ENCODE data around the gene MCC.

The MCC gene

DNA sequence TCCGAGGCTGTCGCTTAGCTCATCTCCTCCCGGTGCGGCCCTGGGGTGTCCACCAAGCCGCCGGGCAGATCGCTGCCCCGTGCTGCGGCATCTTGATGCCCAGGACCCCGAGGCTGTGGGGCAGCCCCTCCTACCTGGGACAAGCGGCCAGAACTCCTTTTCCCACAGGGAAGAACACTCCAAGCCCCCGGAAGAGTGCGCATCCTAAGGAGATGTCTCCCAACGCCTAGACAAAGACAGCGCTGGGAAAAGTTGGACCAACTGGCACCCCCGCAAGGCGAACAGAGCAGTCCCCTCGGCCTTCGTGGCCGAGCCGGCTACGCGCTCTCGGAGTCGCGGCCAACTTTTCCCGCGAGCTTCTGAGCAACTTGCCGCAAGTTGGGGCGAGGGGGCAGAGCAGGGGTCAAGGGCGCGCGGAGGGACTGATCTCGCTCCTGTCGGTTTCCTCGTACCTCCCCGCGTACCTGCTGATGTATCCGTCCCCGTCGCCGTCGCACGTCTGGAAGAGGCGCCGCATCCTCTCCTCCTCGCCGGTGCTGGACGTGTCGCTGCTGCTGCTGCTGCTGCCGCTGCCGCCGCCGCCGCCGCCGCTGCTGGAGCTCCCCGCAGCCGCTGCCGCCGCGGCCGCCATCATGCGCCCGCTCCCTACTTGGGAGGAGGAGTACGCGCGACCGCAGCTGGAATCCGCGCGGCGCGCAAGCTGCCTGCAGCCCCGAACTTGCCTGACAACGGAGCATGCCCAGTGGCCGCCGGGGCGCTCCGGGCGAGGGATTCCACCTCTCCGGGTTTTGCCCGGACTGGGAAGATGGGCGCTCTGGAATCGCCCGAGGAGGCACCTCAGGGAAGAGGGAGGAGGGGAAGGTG is at the start of gene MCC:
Gene MCC (minus strand): TSS at position 673 of the 864 bp plus-strand sequence.
- peak; percentile 56 for ATAC-seq (ENCODE audit: low read depth)
- Mint-ChIP-seq H3K36me3 (peaks cover 10% of the 10 kb centered on the region), H3K9me3 (peaks cover 14% of the 10 kb centered on the region), H3K27ac (no peak within 1 kb of the TSS), H3K27me3 (peaks cover 33% of the 10 kb centered on the region), H3K4me3 (peak within 1 kb of the TSS; percentile 76), H3K4me1 (peaks cover 4% of the 10 kb centered on the region)
- DNase-seq (ENCODE audit: low spot score in 2 of 2) = peak in 1 of 2 donors; percentile 21

DNA sequence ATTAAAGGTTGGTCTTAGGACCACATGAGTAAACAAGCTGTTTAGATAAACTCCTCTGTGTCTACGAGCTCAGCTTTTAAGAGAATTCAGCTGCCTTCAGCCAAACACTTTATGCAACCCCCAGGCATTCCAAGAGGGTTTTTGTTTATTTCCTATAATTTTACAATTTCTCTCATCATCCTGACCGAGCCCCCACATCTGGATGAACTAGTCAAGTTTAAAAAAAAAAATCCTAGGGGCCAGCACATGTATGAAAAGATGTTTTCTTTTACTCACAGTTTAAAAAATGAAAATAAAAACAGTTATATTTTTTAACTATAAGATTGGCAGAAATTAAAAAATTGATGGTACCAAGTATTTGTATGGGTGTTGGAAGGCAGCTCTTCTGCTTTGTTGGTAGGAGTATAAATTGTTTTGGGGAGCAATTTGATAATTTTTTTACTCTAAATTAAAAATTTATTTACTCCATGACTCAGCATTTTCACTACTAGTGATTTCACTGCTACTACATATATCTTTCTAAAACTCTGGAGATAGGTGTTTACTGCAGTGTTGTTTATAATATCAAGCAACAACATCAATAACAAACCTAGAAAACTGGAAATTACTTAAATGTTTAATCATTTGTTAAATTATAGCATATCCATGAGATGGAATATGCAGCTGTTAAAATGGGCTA is 43.4 kb upstream of the MCC start:
- Mint-ChIP-seq H3K27ac (no peak overlapping the region), H3K4me1 (peaks cover 2% of the 10 kb centered on the region)

DNA sequence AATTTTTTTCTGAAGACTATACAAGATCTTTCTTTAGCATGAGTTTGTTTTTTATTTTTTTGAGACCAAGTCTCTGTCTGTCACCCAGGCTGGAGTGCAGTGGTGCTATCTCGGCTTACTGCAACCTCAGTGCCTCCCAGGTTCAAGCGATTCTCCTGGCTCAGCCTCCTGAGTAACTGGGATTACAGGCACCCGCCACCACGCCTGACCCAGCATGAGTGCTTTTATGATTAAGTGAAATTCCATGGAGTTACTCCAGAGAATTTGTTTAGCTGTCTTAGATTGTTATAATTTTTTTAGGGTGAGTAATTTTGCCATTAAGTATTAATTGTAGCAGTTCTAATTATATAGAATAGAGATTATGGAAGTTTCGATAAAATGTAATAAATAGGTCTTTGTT is 39.5 kb upstream of the MCC start:
- H3K27me3 Mint-ChIP-seq = no peaks in the 10 kb centered on the region
- ATAC-seq (ENCODE audit: low read depth) (no peak), DNase-seq (ENCODE audit: low spot score in 2 of 2) (no peak)
- H3K36me3 Mint-ChIP-seq = peaks cover 18% of the 10 kb centered on the region
- H3K4me3 Mint-ChIP-seq = no peak overlapping the region
- peaks cover 11% of the 10 kb centered on the region for H3K4me1 Mint-ChIP-seq
- peaks cover 6% of the 10 kb centered on the region for H3K9me3 Mint-ChIP-seq
- H3K27ac Mint-ChIP-seq = no peak overlapping the region

More for the DNA sequence above, 43.4 kb upstream of the MCC start:
- peaks cover 6% of the 10 kb centered on the region for H3K9me3 Mint-ChIP-seq
- ATAC-seq (ENCODE audit: low read depth) = no peak
- H3K36me3 Mint-ChIP-seq = peaks cover 30% of the 10 kb centered on the region
- no peak for DNase-seq (ENCODE audit: low spot score in 2 of 2)
- no peak overlapping the region for H3K4me3 Mint-ChIP-seq
- no peaks in the 10 kb centered on the region for H3K27me3 Mint-ChIP-seq

DNA sequence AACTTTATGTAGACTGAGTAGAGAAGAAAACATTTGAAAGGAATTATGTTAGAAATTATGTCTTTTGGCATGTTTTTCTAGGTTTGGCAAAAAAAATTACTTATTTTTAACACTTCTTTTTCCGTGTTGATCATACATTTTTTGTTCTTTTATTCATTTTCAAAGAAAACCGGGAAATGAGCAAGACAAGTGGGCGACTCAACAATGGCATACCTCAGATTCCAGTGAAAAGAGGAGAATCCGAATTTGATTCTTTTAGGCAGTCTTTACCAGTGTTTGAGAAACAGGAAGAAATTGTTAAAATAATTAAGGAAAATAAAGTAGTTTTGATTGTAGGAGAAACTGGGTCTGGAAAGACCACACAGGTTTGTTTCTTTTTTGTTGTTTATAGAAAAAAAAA is 38.2 kb upstream of the MCC start:
- DNase-seq (ENCODE audit: low spot score in 2 of 2) (no peak), ATAC-seq (ENCODE audit: low read depth) (no peak)
- H3K36me3 Mint-ChIP-seq = peaks cover 18% of the 10 kb centered on the region
- no peak overlapping the region for H3K27ac Mint-ChIP-seq
- no peak overlapping the region for H3K4me3 Mint-ChIP-seq
- no peaks in the 10 kb centered on the region for H3K27me3 Mint-ChIP-seq
- peaks cover 11% of the 10 kb centered on the region for H3K4me1 Mint-ChIP-seq
- H3K9me3 Mint-ChIP-seq = peaks cover 6% of the 10 kb centered on the region

DNA sequence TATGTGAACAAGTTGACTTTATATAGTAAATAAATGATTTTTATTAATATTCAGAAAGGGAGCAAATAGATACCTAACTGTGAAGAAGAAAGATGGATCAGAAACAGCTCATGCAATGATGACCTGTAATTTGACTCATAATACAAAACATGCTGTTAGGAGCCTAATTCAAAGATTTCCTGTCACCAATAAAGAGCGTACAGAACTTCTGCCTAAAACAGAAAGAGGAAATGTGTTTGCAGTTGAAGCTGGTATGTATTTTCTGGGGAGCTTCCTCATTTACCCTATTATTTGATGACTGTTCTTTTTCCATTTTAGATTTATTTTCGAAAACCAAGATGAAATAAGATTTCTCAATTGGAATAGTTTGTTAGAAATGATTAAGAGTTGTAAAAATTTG is 36.7 kb upstream of the MCC start:
- ATAC-seq (ENCODE audit: low read depth) (peak; percentile 97), DNase-seq (ENCODE audit: low spot score in 2 of 2) (peak in 1 of 2 donors; percentile 22)
- H3K27me3 Mint-ChIP-seq = no peaks in the 10 kb centered on the region
- H3K27ac Mint-ChIP-seq = peak overlapping the region; percentile 70
- H3K4me3 Mint-ChIP-seq = no peak overlapping the region
- peaks cover 10% of the 10 kb centered on the region for H3K36me3 Mint-ChIP-seq
- peaks cover 12% of the 10 kb centered on the region for H3K4me1 Mint-ChIP-seq
- no peaks in the 10 kb centered on the region for H3K9me3 Mint-ChIP-seq

DNA sequence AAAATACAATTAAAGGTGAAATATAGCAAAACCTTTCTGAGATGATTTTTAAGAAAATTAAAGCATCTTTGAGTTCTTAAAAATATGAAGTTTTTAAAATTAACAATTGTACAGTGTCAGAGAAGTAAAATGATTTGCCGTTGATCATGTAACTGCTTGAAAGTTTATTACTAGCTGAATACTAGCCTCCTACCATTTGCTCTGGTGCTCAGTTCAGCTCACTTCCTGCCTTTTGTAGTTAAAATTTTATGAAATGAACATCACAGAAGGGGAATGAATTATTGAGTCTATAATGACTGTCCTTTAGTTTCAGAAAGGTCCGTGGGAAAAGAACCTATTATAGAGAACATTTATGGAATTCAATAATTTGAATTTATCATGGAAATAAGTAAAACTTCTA is 34.9 kb upstream of the MCC start:
- Mint-ChIP-seq H3K36me3 (peaks cover 7% of the 10 kb centered on the region), H3K4me3 (no peak overlapping the region), H3K9me3 (no peaks in the 10 kb centered on the region), H3K27me3 (no peaks in the 10 kb centered on the region), H3K27ac (peak overlapping the region; percentile 55), H3K4me1 (peaks cover 16% of the 10 kb centered on the region)
- DNase-seq (ENCODE audit: low spot score in 2 of 2) (no peak), ATAC-seq (ENCODE audit: low read depth) (no peak)

DNA sequence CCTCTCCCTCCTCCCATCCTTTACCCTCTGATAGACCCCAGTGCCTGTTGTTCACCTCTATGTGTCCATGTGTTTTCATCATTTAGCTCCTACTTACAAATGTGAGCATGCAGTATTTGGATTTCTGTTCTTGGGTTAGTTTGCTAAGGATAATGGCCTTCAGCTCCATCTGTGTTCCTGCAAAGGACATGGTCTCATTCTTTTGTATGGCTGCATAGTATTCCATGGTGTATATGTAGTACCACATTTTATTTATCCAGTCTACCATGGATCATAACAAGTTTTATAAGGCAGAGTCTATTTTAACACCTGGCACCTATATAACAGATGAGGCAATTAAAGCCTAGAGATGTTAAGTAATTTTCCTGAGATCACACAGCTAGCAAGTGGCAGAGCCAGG is 32.6 kb upstream of the MCC start:
- Mint-ChIP-seq H3K4me3 (no peak overlapping the region), H3K4me1 (peaks cover 24% of the 10 kb centered on the region), H3K27ac (no peak overlapping the region), H3K27me3 (no peaks in the 10 kb centered on the region), H3K36me3 (peaks cover 10% of the 10 kb centered on the region), H3K9me3 (no peaks in the 10 kb centered on the region)
- ATAC-seq (ENCODE audit: low read depth) (no peak), DNase-seq (ENCODE audit: low spot score in 2 of 2) (no peak)

DNA sequence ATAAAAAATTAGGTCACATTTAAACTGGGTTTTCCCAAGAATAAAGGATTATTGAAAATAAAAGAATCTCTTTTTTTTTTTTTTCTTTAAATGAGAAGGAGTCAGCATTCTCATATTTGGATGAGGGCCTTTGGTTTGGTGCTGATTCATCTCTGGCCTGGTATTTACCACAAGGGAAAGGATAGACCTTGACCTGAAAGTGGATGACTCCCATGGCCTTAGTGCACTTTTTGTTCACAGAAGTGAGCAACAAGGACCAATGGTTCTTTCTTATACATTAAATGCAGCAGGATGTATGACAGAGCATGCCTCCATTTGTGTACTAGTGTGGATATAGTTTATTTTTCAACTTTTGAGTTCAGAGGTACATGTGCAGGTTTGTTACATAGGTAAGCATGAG is 32.2 kb upstream of the MCC start:
- DNase-seq (ENCODE audit: low spot score in 2 of 2) (no peak), ATAC-seq (ENCODE audit: low read depth) (no peak)
- Mint-ChIP-seq H3K4me1 (peaks cover 28% of the 10 kb centered on the region), H3K27ac (no peak overlapping the region), H3K4me3 (no peak overlapping the region), H3K9me3 (no peaks in the 10 kb centered on the region), H3K27me3 (no peaks in the 10 kb centered on the region), H3K36me3 (peaks cover 13% of the 10 kb centered on the region)

DNA sequence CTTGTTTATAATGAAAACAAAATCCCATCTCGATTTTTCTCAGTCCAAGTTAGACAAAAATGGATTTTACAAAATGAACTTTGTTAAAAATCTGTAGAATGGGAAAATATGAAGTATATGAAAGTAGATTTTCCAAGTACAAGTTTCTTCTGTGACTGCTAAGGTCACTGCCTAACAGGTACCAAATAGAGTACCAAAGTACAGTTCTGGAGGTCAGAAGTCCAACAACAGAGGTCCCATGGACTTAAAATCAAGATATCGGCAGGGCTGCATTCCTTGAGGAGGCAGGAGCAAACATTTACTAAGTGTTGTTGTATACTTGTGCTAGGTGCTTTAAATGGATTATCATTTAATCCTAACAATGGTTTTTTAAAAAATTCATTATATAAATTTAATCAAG is 31.2 kb upstream of the MCC start:
- no peak overlapping the region for H3K4me3 Mint-ChIP-seq
- ATAC-seq (ENCODE audit: low read depth) (no peak), DNase-seq (ENCODE audit: low spot score in 2 of 2) (no peak)
- peaks cover 13% of the 10 kb centered on the region for H3K36me3 Mint-ChIP-seq
- H3K27ac Mint-ChIP-seq = peak overlapping the region; percentile 42
- H3K27me3 Mint-ChIP-seq = no peaks in the 10 kb centered on the region
- peaks cover 28% of the 10 kb centered on the region for H3K4me1 Mint-ChIP-seq
- no peaks in the 10 kb centered on the region for H3K9me3 Mint-ChIP-seq

DNA sequence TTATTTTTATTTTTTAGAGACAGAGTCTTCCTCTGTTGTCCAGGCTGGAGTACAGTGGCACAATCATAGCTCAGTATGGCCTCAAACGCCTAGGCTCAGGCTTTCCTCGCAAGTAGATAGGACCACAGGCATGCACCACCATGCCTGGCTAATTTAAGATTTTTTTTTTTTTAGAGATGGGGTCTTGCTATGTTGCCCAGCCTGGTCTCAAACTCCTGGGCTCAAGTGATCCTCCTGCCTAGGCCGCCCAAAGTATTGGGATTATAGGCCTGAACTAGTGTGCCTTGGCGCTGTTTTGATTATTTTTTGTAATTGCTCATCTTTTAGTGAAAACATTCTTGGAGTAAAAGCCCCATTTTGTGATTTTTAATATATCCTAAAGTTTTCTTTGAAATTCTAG is 30.6 kb upstream of the MCC start:
- Mint-ChIP-seq H3K9me3 (no peaks in the 10 kb centered on the region), H3K27me3 (no peaks in the 10 kb centered on the region), H3K4me1 (peaks cover 28% of the 10 kb centered on the region), H3K27ac (no peak overlapping the region), H3K4me3 (no peak overlapping the region), H3K36me3 (peaks cover 13% of the 10 kb centered on the region)
- ATAC-seq (ENCODE audit: low read depth) = no peak
- DNase-seq (ENCODE audit: low spot score in 2 of 2) = no peak

DNA sequence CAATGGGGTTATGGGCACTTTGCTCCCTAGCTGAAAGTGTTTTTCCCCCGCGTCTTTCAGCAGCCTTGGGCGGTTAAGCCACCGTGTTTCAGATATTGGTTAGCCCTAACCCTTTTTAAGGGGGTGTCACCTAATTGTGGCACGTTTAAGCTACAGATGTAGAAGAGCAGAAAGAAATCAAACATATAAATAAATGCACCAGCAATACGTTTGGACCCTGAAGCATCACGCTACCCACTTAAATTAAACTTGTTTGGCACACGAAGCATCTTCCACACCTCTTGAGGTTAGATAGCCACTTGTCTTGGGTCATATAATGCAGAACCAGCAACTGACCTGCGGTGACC is 26.0 kb upstream of the MCC start:
- Mint-ChIP-seq H3K4me1 (peaks cover 23% of the 10 kb centered on the region), H3K27ac (peak overlapping the region; percentile 95), H3K9me3 (no peaks in the 10 kb centered on the region), H3K4me3 (peak overlapping the region; percentile 93), H3K36me3 (peaks cover 7% of the 10 kb centered on the region), H3K27me3 (peaks cover 4% of the 10 kb centered on the region)
- no peak for ATAC-seq (ENCODE audit: low read depth)
- no peak for DNase-seq (ENCODE audit: low spot score in 2 of 2)

DNA sequence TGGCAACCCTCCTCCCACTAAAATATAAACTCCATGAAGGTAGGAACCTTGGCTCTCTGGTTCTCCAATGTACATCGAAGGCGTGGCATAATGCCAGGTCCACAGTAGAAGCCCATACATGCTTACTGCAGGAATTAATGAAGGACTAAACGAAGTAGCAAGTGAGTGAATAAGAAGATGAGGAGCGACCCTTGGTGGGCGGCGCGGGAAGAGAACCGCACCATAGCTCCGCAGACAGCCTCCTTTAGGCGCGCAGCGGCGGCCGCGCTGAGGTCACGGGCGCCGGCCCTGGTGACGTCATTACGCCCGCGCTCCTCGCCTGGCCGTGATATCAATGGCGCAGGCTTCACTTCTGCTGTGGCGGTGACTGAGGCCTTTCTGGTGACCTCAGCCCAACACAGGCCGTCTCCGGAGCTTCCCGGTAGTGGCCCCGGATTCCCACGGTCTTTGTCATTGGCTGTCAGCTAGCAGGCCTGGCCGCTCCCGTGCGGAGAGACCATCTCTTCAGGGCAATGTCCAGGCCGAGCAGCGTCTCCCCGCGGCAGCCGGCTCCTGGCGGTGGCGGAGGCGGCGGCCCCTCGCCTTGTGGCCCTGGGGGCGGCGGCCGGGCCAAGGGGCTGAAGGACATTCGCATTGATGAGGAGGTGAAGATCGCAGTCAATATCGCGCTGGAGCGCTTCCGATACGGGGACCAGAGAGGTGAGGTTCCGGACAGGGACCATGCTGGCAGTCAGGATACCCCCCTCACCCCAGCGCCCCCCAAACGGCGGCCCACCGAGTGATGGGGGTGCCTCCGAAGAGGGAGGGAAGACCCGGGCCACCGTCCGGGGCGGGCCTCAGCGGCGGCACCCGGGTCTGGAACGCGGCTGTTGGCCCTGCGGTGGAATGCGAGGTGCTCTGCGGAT is 25.4 kb upstream of the MCC start, which contains the start of gene YTHDC2:
Gene YTHDC2 (plus strand): TSS at position 311 of the 905 bp plus-strand sequence. CDS start 202 bp downstream, at position 513.
- peak; percentile 83 to 91 for DNase-seq (ENCODE audit: low spot score in 2 of 2)
- peaks cover 23% of the 10 kb centered on the region for H3K4me1 Mint-ChIP-seq
- peak; percentile 95 for ATAC-seq (ENCODE audit: low read depth)
- peak within 1 kb of the TSS; percentile 93 for H3K4me3 Mint-ChIP-seq
- H3K27me3 Mint-ChIP-seq = peaks cover 4% of the 10 kb centered on the region
- peaks cover 7% of the 10 kb centered on the region for H3K36me3 Mint-ChIP-seq
- H3K9me3 Mint-ChIP-seq = no peaks in the 10 kb centered on the region
- peak within 1 kb of the TSS; percentile 95 for H3K27ac Mint-ChIP-seq

DNA sequence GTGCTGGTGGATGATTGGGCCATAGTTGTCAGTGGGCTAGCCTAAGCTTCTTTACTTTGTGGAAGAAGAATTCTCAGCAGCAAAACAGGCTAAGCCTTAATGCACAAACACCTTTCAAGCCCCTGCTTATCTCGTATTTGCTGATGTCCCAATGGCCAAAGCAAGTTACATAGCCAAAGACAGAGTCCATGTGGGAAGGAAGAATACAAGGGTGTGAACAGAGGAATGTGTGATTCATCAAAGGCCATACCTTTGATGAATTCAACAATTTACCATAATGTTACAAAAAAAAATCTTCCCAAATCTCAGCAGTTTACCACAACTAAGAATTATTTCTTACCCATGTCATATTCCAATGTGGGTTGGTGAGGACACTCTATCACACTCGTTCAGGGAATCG is 24.1 kb upstream of the MCC start:
- Mint-ChIP-seq H3K4me1 (peaks cover 22% of the 10 kb centered on the region), H3K27me3 (peaks cover 7% of the 10 kb centered on the region), H3K4me3 (no peak overlapping the region), H3K9me3 (no peaks in the 10 kb centered on the region), H3K36me3 (peaks cover 4% of the 10 kb centered on the region), H3K27ac (no peak overlapping the region)
- DNase-seq (ENCODE audit: low spot score in 2 of 2) = no peak
- no peak for ATAC-seq (ENCODE audit: low read depth)
